SK-N-SH (cell line): ENCODE measurements around the gene MINDY1. TPM values are rescaled to one million over a fixed set of nuclear protein-coding genes. Genes with fewer than 3 reads are reported as not detected.

Source experiments
- CTCF ChIA-PET: fragments of 300-600, 350-600 bp; formaldehyde crosslinking; extraction: SDS; loops from one replicate; lab custom pipeline; 2021; lab: Yijun Ruan, JAX
- POLR2A ChIA-PET: fragments of 350-600 bp; sonication (Branson Sonifier 250); formaldehyde crosslinking; extraction: SDS; loops from one replicate; lab custom pipeline; 2020; ENCODE audit warnings: antibody characterized with exemption, inconsistent platforms; lab: Yijun Ruan, JAX
- DNase-seq: peaks from one replicate; pipeline ENCODE4 v3.0.0; 2012
- H2AFZ ChIP-seq: fragments of 200-600 bp; sonication (generic); 2 replicates; pipeline ENCODE4 v1.8.1; 2016; ENCODE audit warnings: antibody characterized with exemption, mild to moderate bottlenecking, low read depth
- H3F3A ChIP-seq: fragments of 200-600 bp; sonication (generic); replicated peaks from 2 replicates; pipeline ENCODE3; 2016; ENCODE audit warnings: antibody characterized with exemption, mild to moderate bottlenecking; ENCODE audit not compliant: insufficient read depth
- H3K27ac ChIP-seq, 2 experiments: fragments of 200-500 bp in 1 of 2; fragments of 200-600 bp in 1 of 2; sonication (Bioruptor generic) in 1 of 2; sonication (generic), shearing (Covaris generic) in 1 of 2; 2 replicates each; pipeline versions ENCODE4 v1.5.1 to v1.6.1; 2014 to 2016; ENCODE audit warnings: low read depth in 2 of 2, inconsistent platforms in 1 of 2, low read length in 1 of 2, mild to moderate bottlenecking in 1 of 2, mixed read lengths in 1 of 2
- H3K27me3 ChIP-seq: fragments of 200-600 bp; sonication (generic), shearing (Covaris generic); 2 replicates; pipeline ENCODE4 v1.6.1; 2016; ENCODE audit warnings: mixed run types; ENCODE audit not compliant: insufficient read depth
- H3K36me3 ChIP-seq, 2 experiments: fragments of 200-500 bp in 1 of 2; fragments of 200-600 bp in 1 of 2; sonication (Bioruptor generic) in 1 of 2; sonication (generic) in 1 of 2; replicated peaks in 1 of 2; 2 replicates each; pipeline versions ENCODE3 to v1.5.1; 2014 to 2016; ENCODE audit warnings: low read length in 1 of 2, mild to moderate bottlenecking in 1 of 2; ENCODE audit not compliant: insufficient read depth in 2 of 2, control insufficient read depth in 1 of 2
- H3K4me1 ChIP-seq, 2 experiments: fragments of 200-500 bp in 1 of 2; fragments of 200-600 bp in 1 of 2; sonication (Bioruptor generic) in 1 of 2; sonication (generic), shearing (Covaris generic) in 1 of 2; 2 replicates each; pipeline versions ENCODE4 v1.5.1 to v1.6.1; 2014 to 2016; ENCODE audit warnings: low read depth in 1 of 2, low read length in 1 of 2, mixed run types in 1 of 2; ENCODE audit not compliant: insufficient read depth in 2 of 2, control insufficient read depth in 1 of 2
- H3K4me2 ChIP-seq: fragments of 200-600 bp; sonication (generic), shearing (Covaris generic); 2 replicates; pipeline ENCODE4 v1.6.1; 2017; ENCODE audit warnings: mixed run types
- H3K4me3 ChIP-seq, 2 experiments: fragments of 200-500 bp in 1 of 2; fragments of 200-600 bp in 1 of 2; sonication (Bioruptor generic) in 1 of 2; sonication (generic), shearing (Covaris generic) in 1 of 2; 2 replicates each; pipeline versions ENCODE4 v1.5.1 to v1.8.1; 2014 to 2016; ENCODE audit warnings: low read depth in 2 of 2, inconsistent platforms in 1 of 2, low read length in 1 of 2, mild to moderate bottlenecking in 1 of 2, mixed read lengths in 1 of 2, moderate library complexity in 1 of 2
- H3K79me2 ChIP-seq: fragments of 200-600 bp; sonication (generic); 2 replicates; pipeline ENCODE4 v1.8.1; 2017; ENCODE audit warnings: mild to moderate bottlenecking; ENCODE audit not compliant: insufficient read depth
- H3K9ac ChIP-seq: fragments of 200-600 bp; sonication (generic); 2 replicates; pipeline ENCODE4 v1.6.1; 2017; ENCODE audit warnings: mixed run types
- H3K9me2 ChIP-seq: fragments of 200-600 bp; sonication (generic); 2 replicates; pipeline ENCODE4 v1.6.1; 2017; ENCODE audit warnings: mixed run types
- H3K9me3 ChIP-seq: fragments of 200-600 bp; sonication (generic); 2 replicates; pipeline ENCODE4 v1.6.1; 2017; ENCODE audit warnings: mixed run types, mild to moderate bottlenecking, moderate library complexity
- H4K20me1 ChIP-seq: fragments of 200-600 bp; sonication (generic); 2 replicates; pipeline ENCODE4 v1.6.1; 2017; ENCODE audit warnings: mild to moderate bottlenecking, mixed run types; ENCODE audit not compliant: insufficient read depth
- CHD2 ChIP-seq: fragments of 150-350 bp; IDR thresholded peaks from 2 replicates; pipeline ENCODE4 v1.6.1; 2018; ENCODE audit warnings: low read length; ENCODE audit not compliant: partially characterized antibody
- EZH2phosphoT487 ChIP-seq: fragments of 200-600 bp; sonication (generic); IDR thresholded peaks from 2 replicates; pipeline ENCODE4 v1.6.1; 2017; ENCODE audit warnings: low read depth, mixed run types, mild to moderate bottlenecking, antibody characterized with exemption, moderate library complexity, borderline replicate concordance
- FOXJ3 ChIP-seq: sonication (generic); formaldehyde crosslinking; IDR thresholded peaks from 2 replicates; pipeline ENCODE4 v1.5.1; 2020; ENCODE audit warnings: mild to moderate bottlenecking, missing genetic modification reagents
- FOXM1 ChIP-seq: IDR thresholded peaks from 2 replicates; pipeline ENCODE4 v1.4.0; 2012; ENCODE audit warnings: low read depth, mild to moderate bottlenecking
- GABPA ChIP-seq: IDR thresholded peaks from 2 replicates; pipeline ENCODE4 v1.4.0; 2012; ENCODE audit warnings: low read depth, mild to moderate bottlenecking
- GATA2 ChIP-seq: sonication (generic); formaldehyde crosslinking; IDR thresholded peaks from 2 replicates; pipeline ENCODE4 v1.5.0; 2020; ENCODE audit warnings: mild to moderate bottlenecking, missing genetic modification reagents
- JUND ChIP-seq: IDR thresholded peaks from 2 replicates; pipeline ENCODE4 v1.4.0; 2012
- MEF2A ChIP-seq: IDR thresholded peaks from 2 replicates; pipeline ENCODE4 v1.4.0; 2012; ENCODE audit warnings: low read depth, borderline replicate concordance
- MXI1 ChIP-seq: IDR thresholded peaks from 2 replicates; pipeline ENCODE4 v1.6.1; 2012; ENCODE audit warnings: mild to moderate bottlenecking, low read depth, low read length, improper control_type of control experiment
- NRF1 ChIP-seq: IDR thresholded peaks from 2 replicates; pipeline ENCODE4 v1.6.1; 2012; ENCODE audit warnings: low read depth, mild to moderate bottlenecking, low read length
- RAD21 ChIP-seq: IDR thresholded peaks from 2 replicates; pipeline ENCODE4 v1.6.1; 2012; ENCODE audit warnings: mild to moderate bottlenecking, low read length
- RCOR1 ChIP-seq: fragments of 150-350 bp; IDR thresholded peaks from 2 replicates; pipeline ENCODE4 v1.6.1; 2017; ENCODE audit warnings: antibody characterized with exemption, low read length
- RXRA ChIP-seq: IDR thresholded peaks from 2 replicates; pipeline ENCODE4 v1.4.0; 2012; ENCODE audit warnings: low read depth, mild to moderate bottlenecking, borderline replicate concordance
- SIN3A ChIP-seq: IDR thresholded peaks from 2 replicates; pipeline ENCODE4 v1.6.1; 2012; ENCODE audit warnings: low read depth, mild to moderate bottlenecking, low read length, moderate library complexity, borderline replicate concordance
- SMC3 ChIP-seq: IDR thresholded peaks from 2 replicates; pipeline ENCODE4 v1.6.1; 2012; ENCODE audit warnings: low read depth, low read length, improper control_type of control experiment
- TAF1 ChIP-seq: IDR thresholded peaks from 2 replicates; pipeline ENCODE4 v1.6.1; 2012; ENCODE audit warnings: low read depth, mild to moderate bottlenecking, low read length, moderate library complexity, borderline replicate concordance
- TEAD4 ChIP-seq: IDR thresholded peaks from 2 replicates; pipeline ENCODE4 v1.4.0; 2012; ENCODE audit warnings: mild to moderate bottlenecking, borderline replicate concordance; ENCODE audit not compliant: insufficient read depth
- USF1 ChIP-seq: IDR thresholded peaks from 2 replicates; pipeline ENCODE4 v1.4.0; 2012; ENCODE audit warnings: low read depth, borderline replicate concordance
- YY1 ChIP-seq: IDR thresholded peaks from 2 replicates; pipeline ENCODE4 v1.4.0; 2012; ENCODE audit warnings: low read depth, mild to moderate bottlenecking
- WGBS: methylation state at CpG from one replicate; pipeline ENCODE4 v1.1.6; 2017; ENCODE audit warnings: low lambda C conversion rate; 5-methylcytosine and 5-hydroxymethylcytosine counted together
- polyA plus RNA-seq, 3 experiments: library from polyadenylated mRNA; depleted of rRNA; stranded (reverse); fragments of >200 nt; gene quantifications; 2 replicates each; pipeline ENCODE4 v1.2.3, GENCODE V29; 2012
- TF ChIP-seq, protein P1 (sequence below): IDR thresholded peaks from 2 replicates; pipeline ENCODE4 v1.4.0; 2012; ENCODE audit warnings: low read depth, borderline replicate concordance
- TF ChIP-seq, protein P2 (sequence below): fragments of 150-350 bp; IDR thresholded peaks from 2 replicates; pipeline ENCODE4 v1.6.1; 2017; ENCODE audit warnings: antibody characterized with exemption, low read length, low read depth, borderline replicate concordance
- TF ChIP-seq, protein P3 (sequence below): fragments of 200-600 bp; sonication (generic); IDR thresholded peaks from 2 replicates; pipeline ENCODE4 v1.6.1; 2017; ENCODE audit warnings: antibody characterized with exemption, mild to moderate bottlenecking, moderate library complexity

The MINDY1 gene
- polyA plus RNA-seq, 1 of the 3 experiments (the other 2 are of a cell fraction), result 6.0 TPM

- Histone ChIP-seq H3K27ac (no peak overlapping the region), H3K27me3 (no peaks in the 10 kb centered on the region), H3K36me3 (peaks cover 0 to 3% of the 10 kb centered on the region in 2 experiments), H3K4me1 (peaks cover 6 to 27% of the 10 kb centered on the region in 2 experiments; a peak in 2 of 4 replicates), H3K9ac (no peak overlapping the region), H3K79me2 (peaks cover 21% of the 10 kb centered on the region; the same call in 1 of the 2 replicates), H4K20me1 (no peaks in the 10 kb centered on the region), H2AFZ (no peak overlapping the region), H3F3A (peaks cover 15% of the 10 kb centered on the region), H3K9me3 (no peaks in the 10 kb centered on the region), H3K9me2 (no peaks in the 10 kb centered on the region), H3K4me2 (no peak overlapping the region), H3K4me3 (no peak overlapping the region)
- CTCF ChIA-PET, result interaction anchor here (1.0 to 2.7 kb wide), 2 partner anchors 14 to 31 kb away, joined by 3 to 13 read pairs; no protein-coding TSS in a partner anchor
- TF ChIP-seq CHD2 (no peak), JUND (no peak), EZH2phosphoT487 (no peak), NRF1 (no peak), RCOR1 (no peak), SIN3A (no peak), TAF1 (no peak), USF1 (no peak), FOXM1 (no peak), MXI1 (no peak)
- TF ChIP-seq, protein P1, sequence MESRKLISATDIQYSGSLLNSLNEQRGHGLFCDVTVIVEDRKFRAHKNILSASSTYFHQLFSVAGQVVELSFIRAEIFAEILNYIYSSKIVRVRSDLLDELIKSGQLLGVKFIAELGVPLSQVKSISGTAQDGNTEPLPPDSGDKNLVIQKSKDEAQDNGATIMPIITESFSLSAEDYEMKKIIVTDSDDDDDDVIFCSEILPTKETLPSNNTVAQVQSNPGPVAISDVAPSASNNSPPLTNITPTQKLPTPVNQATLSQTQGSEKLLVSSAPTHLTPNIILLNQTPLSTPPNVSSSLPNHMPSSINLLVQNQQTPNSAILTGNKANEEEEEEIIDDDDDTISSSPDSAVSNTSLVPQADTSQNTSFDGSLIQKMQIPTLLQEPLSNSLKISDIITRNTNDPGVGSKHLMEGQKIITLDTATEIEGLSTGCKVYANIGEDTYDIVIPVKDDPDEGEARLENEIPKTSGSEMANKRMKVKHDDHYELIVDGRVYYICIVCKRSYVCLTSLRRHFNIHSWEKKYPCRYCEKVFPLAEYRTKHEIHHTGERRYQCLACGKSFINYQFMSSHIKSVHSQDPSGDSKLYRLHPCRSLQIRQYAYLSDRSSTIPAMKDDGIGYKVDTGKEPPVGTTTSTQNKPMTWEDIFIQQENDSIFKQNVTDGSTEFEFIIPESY, result no peak
- TF ChIP-seq, protein P2, sequence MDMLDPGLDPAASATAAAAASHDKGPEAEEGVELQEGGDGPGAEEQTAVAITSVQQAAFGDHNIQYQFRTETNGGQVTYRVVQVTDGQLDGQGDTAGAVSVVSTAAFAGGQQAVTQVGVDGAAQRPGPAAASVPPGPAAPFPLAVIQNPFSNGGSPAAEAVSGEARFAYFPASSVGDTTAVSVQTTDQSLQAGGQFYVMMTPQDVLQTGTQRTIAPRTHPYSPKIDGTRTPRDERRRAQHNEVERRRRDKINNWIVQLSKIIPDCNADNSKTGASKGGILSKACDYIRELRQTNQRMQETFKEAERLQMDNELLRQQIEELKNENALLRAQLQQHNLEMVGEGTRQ, result no peak
- POLR2A ChIA-PET, result no interaction called here
- DNase-seq, result no peak
- 86% methylated on average over 3 of the region's 3 CpGs for WGBS
Measured at GRCh38 chr1:151010346-151010726, 3.6 kb upstream of the MINDY1 start.

DNA sequence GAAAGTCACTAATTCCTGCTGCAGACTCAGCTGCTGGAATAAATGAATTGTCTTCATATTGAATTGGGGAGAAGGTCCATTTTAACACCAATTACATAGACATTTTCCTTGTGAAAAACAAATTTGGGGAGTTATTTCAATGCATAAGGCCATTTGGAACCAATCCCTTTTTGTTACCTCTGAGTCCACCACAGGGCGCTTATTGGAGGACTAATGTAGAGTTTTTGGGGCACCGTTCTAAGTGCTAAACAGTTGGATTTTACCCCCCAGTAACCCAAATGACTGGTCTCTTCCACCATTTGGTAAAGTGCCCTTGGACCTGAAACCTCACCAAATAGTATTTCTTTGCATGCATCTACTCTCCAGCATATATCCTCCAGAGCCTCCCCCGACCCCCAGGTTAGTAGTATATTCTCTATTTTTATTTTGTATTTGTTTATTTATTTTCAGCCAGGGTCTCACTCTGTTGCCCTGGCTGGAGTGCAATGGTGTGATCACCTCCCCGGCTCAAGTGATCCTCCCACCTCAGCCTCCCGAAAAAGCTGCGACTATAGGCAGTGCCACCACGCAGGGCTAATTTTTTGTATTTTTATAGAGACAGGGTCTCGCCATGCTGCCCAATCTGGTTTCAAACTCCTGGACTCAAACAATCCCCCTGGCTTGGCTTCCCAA, 3.1 kb upstream of the MINDY1 start:
- peaks cover 15% of the 10 kb centered on the region for H3F3A ChIP-seq
- no peaks in the 10 kb centered on the region for H3K9me2 ChIP-seq
- ChIA-PET POLR2A (no interaction called here), CTCF (interaction anchor here (0.6 kb wide), 1 partner anchor 26 kb away, joined by 3 read pairs; no protein-coding TSS in a partner anchor)
- no peak for DNase-seq
- H3K9ac ChIP-seq, result no peak overlapping the region
- no peaks in the 10 kb centered on the region for H3K27me3 ChIP-seq
- peak overlapping the region; percentile 91 for H3K4me2 ChIP-seq
- H3K27ac ChIP-seq, result no peak overlapping the region
- 95% methylated on average over 8 of the region's 8 CpGs for WGBS
- no peak overlapping the region for H2AFZ ChIP-seq
- H4K20me1 ChIP-seq, result no peaks in the 10 kb centered on the region
- peaks cover 0 to 3% of the 10 kb centered on the region in 2 experiments for H3K36me3 ChIP-seq
- no peaks in the 10 kb centered on the region for H3K9me3 ChIP-seq
- peaks cover 6 to 27% of the 10 kb centered on the region in 2 experiments; a peak in 2 of 4 replicates for H3K4me1 ChIP-seq
- peak overlapping the region; percentile 77 to 80; a peak in 2 of 4 replicates for H3K4me3 ChIP-seq
- peaks cover 24% of the 10 kb centered on the region; the same call in 1 of the 2 replicates for H3K79me2 ChIP-seq
- TF ChIP-seq JUND (no peak), GATA2 (no peak), YY1 (no peak), MEF2A (no peak), FOXJ3 (CRISPR knock-in tag) (no peak), MXI1 (no peak), GABPA (no peak), TEAD4 (no peak), RAD21 (no peak), SMC3 (no peak), RXRA (no peak), SIN3A (no peak)
- TF ChIP-seq, protein P3, sequence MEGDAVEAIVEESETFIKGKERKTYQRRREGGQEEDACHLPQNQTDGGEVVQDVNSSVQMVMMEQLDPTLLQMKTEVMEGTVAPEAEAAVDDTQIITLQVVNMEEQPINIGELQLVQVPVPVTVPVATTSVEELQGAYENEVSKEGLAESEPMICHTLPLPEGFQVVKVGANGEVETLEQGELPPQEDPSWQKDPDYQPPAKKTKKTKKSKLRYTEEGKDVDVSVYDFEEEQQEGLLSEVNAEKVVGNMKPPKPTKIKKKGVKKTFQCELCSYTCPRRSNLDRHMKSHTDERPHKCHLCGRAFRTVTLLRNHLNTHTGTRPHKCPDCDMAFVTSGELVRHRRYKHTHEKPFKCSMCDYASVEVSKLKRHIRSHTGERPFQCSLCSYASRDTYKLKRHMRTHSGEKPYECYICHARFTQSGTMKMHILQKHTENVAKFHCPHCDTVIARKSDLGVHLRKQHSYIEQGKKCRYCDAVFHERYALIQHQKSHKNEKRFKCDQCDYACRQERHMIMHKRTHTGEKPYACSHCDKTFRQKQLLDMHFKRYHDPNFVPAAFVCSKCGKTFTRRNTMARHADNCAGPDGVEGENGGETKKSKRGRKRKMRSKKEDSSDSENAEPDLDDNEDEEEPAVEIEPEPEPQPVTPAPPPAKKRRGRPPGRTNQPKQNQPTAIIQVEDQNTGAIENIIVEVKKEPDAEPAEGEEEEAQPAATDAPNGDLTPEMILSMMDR, result no peak
